T-helper 1 cell treated with Interleukin-12 subunit alpha and Interleukin-12 subunit beta and Interleukin-4 antibody, amounts not matched to agents 30 ng/mL and 1 ng/mL, for 36 hours (primary cell): Measurements from ENCODE around the gene SNAI3. TPM values are rescaled to one million over a fixed set of nuclear protein-coding genes. Genes with fewer than 3 reads are reported as not detected.

Source experiments
- intact Hi-C: fragments of 100-400 bp; cut with micrococcal nuclease; formaldehyde crosslinking; loops from one replicate; pipeline ENCODE4 v1.15.1; 2024
- total RNA-seq: library from RNA; stranded (reverse); gene quantifications from 2 replicates; pipeline ENCODE4 v1.2.3, GENCODE V29; 2022

The SNAI3 gene
- total RNA-seq, 1 donor from 2014 or later: 12.1 TPM

GRCh38 chr16:88705801-88706228, 19.5 kb upstream of the SNAI3 start:
- intact Hi-C loops: loop anchor here (1.0 to 5.0 kb wide), 6 partner anchors 20 to 801 kb away; partner anchors contain the start of genes CYBA, MVD, SNAI3 and SPG7

- intact Hi-C loops: loop anchor here (2.0 to 5.0 kb wide), 2 partner anchors 76 to 802 kb away; partner anchors contain the start of gene SPG7
Measured at GRCh38 chr16:88705076-88705684, 18.9 kb upstream of the SNAI3 start.

GRCh38 chr16:88703486-88704309, 17.4 kb upstream of the SNAI3 start:
- intact Hi-C loops: loop anchor here (2.0 to 5.0 kb wide), 5 partner anchors 53 to 746 kb away; partner anchors contain the start of genes CYBA, IL17C and ZFPM1

- intact Hi-C loops: loop anchor here (2.0 to 5.0 kb wide), 4 partner anchors 52 to 745 kb away; partner anchors contain the start of genes CYBA, IL17C and ZFPM1
Measured at GRCh38 chr16:88702371-88703210, 16.3 kb upstream of the SNAI3 start.

GRCh38 chr16:88701581-88702370, 15.5 kb upstream of the SNAI3 start:
- intact Hi-C loops: loop anchor here (1.0 to 5.0 kb wide), 9 partner anchors 15 to 744 kb away; partner anchors contain the start of genes CDT1, CYBA, GALNS and IL17C

GRCh38 chr16:88700636-88701482, 14.6 kb upstream of the SNAI3 start:
- intact Hi-C loops: loop anchor here (1.0 to 5.0 kb wide), 8 partner anchors 15 to 744 kb away; partner anchors contain the start of genes CDT1, GALNS, IL17C and MVD

GRCh38 chr16:88700322-88700635, 14.0 kb upstream of the SNAI3 start:
- intact Hi-C loops: loop anchor here (1.0 to 5.0 kb wide), 6 partner anchors 37 to 743 kb away; partner anchors contain the start of genes CDT1, GALNS, IL17C and MVD

GRCh38 chr16:88699180-88699579, 12.9 kb upstream of the SNAI3 start:
- intact Hi-C loops: no loop called here

- intact Hi-C loops: no loop called here
Measured at GRCh38 chr16:88698646-88699045, 12.3 kb upstream of the SNAI3 start.

GRCh38 chr16:88697831-88698615, 11.7 kb upstream of the SNAI3 start:
- intact Hi-C loops: no loop called here

GRCh38 chr16:88697116-88697830, 11.0 kb upstream of the SNAI3 start:
- intact Hi-C loops: no loop called here

- intact Hi-C loops: no loop called here
Measured at GRCh38 chr16:88696441-88696840, 10.1 kb upstream of the SNAI3 start.

- intact Hi-C loops: no loop called here
Measured at GRCh38 chr16:88695753-88696152, 9.4 kb upstream of the SNAI3 start.

- intact Hi-C loops: no loop called here
Measured at GRCh38 chr16:88695218-88695617, 8.9 kb upstream of the SNAI3 start.

GRCh38 chr16:88694221-88695087, 8.1 kb upstream of the SNAI3 start:
- intact Hi-C loops: no loop called here

GRCh38 chr16:88693420-88694177, 7.3 kb upstream of the SNAI3 start:
- intact Hi-C loops: no loop called here
